Stimulated activated CD8-positive, alpha-beta memory T cell treated with anti-CD3 and anti-CD28 coated beads, Interleukin-15, amount 100 ng/mL, for 24 hours (primary cell): ENCODE results near the gene PPFIBP1.

Experiments
- DNase-seq: peaks from one replicate; pipeline ENCODE4 v3.0.0-alpha.2; 2020; ENCODE audit warnings: low read depth

Gene PPFIBP1

DNA sequence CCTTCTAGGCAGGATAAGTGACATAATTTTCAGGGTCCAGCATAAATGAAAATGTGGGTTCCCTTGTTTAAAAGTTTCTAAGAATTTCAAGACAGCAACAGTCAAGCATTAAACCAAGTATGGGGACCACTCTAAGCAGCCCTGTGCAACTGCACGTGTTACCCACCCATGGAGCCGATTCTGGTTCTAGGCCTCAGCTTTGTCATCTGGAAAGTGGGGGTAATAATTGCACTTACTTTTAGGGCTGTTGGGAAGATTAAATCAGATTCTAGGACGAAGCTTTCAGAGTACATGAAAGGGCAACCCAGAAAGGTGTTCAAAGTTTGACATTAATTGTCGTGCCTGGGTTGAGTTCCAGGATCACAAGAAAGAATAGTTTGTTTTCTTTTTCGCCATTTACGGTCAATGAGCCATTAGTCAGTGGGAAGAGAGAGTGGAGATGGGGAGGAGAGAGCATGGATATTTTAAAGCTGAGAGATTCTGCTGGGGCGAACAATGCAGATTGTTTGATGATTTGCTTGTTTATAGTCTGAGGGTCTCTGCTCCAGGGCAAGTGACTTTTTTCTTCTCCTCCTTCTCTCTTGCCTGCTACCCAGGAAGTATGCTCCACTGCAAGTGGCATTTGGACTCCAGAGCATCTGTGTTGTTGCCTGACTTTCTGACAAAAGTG lies 10.7 kb upstream of the PPFIBP1 start:
- DNase-seq, result no peak

DNA sequence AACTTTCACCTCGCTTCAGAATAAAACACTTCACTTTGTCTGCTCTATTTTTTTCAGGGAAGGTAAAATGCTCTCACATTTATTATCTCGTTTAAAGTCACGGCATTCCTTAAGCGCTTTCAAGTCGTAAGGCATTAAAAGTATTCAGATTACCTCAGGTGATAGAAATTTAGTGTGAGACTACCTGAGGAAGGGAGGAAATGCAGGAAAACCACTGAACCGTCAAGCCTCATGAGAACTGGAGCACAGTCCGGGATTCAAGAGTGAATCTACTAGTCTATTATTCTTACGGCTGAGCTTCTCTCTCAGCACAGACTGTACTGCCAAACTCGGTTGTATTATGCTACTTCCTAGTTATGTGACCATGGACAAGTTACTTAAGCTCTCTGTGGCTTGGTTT lies 8.3 kb upstream of the PPFIBP1 start:
- DNase-seq, result no peak

DNA sequence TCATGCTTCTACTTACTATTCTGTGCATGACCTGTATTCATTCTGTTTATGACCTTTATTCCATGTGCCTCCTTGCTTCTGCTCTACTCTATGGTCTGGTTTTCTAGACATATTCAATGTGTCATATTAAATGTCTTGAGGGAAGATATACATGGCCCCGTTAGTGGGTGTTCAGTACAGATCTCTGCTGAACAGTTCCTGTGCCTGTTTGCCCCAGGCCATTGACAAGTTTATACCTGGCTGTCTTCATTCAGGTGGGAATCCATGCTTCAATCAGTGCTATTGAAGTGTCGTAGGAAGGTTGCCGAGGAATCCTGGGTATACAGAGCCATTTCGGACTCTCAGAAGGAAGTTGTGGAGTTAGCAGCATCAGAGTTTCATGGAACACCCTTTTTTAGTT lies 7.4 kb upstream of the PPFIBP1 start:
- DNase-seq, result no peak

DNA sequence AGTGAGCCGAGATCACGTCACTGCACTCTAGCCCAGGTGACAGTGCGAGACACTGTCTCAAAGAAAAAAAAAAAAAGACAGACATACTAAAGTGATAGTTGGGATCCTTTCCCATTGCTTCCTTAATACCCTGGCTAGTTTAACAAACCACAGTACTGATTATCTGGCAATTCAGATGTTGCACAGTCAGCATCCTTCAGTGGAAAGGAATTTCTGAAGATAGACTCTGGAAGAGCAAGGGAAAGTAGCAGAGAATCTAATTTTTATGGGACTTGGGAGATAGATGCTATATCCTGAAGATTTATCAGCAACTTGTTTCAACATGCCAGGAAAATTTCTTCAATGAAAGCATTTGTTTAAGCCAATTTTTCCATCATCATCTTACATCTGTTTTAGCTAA lies 6.5 kb upstream of the PPFIBP1 start:
- DNase-seq, result no peak

DNA sequence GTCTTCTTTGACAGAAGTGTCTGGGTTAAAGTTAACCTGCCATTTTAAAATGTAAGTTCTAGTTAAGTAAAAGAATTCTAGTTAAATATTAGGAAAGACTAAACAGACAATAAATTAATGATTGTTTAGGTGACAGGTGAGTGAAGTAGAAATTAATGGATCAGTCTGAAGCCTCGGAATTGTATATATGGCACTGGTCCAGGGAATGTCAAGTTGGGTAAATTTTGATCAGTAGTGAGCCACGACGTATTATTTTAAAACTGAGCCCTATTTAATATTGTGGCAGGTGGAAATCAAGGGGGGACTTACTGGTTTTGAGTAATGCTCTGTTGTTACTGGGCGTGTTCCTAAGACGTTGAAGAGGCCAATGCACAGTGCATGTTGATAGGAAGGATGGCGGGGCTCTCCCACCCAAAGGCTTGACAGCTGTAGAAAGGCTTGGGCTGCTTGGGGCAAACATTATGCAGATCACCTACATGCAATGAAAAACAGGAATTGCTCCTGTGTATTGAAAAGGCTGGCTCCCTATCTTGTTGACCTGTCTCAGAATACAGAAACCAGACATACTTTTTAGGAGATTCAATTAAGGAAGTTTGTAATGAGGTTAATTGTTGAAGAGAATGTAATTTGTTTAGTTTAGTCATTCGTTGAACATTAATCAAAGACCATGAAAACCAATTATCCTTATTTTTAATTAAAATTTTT lies 5.9 kb upstream of the PPFIBP1 start:
- DNase-seq, result no peak

DNA sequence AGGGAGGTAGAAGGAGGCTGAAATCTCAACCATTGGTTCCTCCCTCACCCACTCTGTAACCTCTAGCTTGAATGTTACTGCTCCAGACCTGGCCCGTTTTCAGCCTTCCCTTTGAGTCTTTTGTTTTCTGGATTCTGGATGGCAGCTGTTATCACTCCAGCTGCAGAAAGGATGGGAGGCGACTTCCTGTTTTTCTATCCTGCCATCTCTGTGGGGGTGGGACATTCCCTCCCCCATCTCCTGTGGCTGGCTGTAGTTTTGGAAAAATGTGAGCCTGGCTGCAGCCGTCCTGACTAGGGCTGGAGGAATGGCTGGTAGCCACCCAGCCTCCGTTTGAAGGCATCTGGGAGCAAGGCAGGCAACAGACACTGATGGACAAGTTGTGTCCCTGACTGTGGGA lies 2.9 kb upstream of the PPFIBP1 start:
- DNase-seq, result no peak

DNA sequence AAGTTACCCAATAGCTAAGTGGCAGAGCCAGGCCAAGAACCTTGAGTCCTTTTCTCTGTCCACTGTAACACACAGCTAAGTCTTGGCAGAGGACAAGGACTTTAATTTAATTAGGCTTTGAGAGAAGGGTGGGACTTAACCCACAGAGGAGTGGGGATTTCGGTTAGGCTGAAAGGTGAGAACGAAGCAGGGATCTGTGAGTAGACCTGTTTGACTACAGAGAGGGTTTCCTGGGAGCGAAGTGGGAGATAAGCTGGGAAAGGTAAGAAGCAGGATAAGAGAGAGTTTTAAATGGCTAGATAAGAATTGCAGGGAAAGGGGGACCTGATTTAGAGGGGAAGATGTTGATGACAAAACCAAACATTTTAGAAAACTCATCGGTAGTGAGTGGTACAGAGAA lies 2.0 kb upstream of the PPFIBP1 start:
- no peak for DNase-seq

DNA sequence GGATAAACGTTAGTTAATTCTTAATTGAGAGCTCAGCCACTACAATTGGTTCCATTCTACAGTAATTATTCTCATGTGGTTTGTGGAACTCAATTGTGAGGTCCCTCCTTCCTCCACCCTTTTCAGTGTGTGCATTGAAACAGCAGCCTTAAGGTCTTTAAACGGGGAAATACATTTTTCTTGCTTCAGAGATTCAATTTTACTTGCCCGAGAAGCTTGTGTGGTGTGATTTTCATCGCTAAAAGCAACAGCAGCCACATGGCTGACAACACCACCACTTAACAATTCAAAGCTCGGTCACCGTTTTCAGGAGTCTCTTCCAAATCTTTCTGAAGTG lies 733 bp upstream of the PPFIBP1 start:
- DNase-seq, result no peak

DNA sequence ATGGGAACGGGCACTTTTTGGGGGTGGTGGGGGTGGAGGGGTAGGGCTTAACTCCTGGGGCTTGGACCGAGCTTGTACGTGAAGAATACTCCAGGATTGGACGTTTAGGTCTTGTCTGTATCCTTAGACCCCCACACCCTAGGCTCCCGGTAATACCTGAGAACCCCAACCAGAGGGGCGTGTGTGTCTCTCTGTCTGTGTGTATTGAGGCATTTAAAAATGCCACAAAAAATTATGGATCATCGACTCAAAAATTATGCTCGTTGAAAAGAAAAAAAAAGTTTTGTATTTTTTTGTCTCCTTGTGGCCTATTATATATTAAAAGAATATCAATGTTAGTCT lies 459 bp downstream of the PPFIBP1 start:
- DNase-seq, result no peak

DNA sequence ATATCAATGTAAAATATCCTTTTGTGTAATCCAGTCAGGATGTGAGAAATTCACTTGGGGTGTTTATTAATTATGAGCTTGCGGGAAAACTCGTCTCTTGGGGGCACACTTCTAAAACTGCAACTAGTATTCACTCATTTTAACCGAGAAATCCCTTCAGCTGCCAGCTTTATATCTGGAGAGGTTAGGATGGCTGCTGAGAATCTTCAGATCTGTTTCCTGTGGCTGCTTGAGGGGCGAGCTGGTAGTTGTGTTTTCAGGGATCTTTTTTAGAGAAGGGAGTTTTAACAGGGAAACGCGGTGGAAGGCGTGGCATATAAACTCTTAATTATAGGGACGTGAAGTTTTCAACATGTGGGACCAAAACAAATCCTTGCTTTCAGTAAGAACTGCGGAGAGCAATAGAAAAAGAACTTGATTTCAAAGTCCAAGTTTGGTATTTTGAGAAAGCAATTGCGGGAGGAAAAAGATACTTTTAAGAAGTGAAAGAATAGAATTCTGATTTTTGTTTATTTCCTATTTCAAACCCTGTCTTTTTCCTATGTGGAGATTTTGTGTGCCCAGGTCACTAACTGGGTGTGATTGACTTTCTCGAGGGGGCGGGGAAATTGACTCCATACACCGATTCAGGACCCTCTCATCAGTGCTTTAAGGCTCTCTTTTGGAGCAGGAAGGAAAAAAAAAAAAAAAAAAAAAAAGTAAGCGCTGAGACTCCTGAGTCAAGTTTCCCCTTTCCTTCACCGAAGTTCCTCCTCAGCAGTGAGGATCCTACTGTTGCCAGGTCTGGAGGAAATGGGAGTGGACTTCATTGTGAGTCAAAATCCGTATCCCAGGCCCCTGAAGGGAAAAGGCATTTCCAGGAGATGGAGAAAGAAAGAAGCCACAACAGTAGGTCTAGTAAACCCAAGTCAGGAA lies 1.1 kb downstream of the PPFIBP1 start:
- DNase-seq, result no peak

DNA sequence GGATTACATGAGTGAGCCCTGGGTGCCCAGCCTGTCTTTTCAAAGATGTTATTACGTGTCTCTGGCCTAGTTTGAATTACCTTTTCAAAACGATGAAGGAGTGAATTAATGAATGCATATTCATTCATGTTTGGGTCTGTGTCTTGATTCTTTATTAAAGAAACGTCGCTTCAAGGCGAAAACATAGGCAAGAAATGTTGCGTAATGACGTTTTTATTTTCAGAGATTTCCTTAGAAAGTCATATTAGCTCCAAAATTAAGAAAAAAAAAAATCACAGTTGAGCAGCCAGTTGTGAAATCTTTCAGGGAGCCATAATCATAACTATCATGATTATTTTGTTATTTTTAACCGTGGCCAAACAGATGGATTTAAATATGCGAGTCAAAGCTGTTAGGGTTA lies 3.5 kb downstream of the PPFIBP1 start:
- no peak for DNase-seq

DNA sequence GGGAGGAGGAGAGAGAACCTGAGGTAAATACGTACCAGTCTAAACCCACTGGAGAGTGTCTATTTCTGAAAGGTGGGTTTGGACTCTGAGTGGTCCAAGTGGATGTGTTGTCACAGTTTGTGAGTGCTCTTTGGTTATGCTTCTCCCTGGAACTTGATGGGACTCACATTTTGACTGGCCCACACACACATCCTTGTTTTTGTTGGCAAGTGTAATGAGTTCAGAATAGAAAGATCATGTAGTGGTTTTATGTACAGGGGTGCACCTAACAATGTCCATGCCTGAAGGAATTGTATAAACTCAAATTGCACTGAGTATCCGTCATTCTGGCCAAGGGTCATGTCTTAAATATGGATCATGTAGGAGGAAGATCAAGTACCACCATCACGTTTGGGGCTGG lies 4.8 kb downstream of the PPFIBP1 start:
- DNase-seq, result no peak

DNA sequence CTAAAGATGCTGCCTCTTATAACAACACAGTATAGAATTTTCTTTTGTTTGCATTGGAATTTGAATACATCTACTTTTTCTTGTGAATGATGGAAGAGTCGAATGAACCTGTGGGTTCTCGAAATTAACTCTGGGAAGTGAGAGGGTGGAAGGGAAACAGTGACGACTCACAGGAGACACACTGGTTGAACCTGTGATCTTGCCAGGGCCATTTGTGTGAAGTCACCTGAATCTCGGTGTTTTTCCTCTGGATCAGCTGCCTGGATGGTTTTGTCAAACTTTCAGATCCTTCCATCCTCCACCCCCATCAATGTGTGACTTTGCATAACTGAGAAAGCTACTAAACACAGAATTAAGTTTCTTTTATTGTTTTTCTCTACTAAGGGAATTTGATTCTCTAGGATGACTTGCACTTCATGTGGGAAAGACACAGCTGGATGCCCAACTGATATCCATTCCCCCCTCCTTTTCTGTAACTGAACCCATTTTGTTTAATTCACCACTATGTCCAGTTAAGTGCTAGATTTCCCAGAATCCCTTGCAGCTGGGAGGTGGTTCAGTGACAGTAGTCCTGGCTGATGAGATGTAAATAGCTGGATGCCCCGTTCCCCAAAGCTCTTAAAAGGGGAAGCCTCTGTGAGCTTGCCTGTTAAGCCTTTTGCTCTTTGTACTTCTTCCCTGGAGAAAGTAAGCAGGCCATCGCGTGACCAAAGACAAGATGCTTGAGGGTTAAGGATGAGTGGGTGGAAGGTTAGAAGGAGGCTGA lies 6.3 kb downstream of the PPFIBP1 start:
- DNase-seq, result no peak

DNA sequence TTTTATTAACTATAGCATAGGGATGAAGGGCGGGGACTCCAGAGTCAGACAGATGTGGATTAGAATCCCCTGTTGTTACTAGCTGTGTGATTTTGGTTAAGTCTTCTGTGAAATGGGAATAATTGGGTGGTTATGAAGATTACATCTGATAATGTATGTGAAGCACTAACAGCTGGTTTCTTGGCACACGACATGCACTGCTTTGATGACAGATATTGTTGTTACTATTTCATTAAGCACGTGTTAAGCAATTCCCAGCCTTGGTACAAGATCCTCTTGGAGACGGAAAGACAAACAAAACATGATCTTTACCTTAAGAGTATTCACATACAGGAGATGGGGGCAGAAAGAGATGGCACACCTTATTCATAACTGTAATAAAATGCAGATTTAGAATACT lies 7.9 kb downstream of the PPFIBP1 start:
- DNase-seq, result no peak

DNA sequence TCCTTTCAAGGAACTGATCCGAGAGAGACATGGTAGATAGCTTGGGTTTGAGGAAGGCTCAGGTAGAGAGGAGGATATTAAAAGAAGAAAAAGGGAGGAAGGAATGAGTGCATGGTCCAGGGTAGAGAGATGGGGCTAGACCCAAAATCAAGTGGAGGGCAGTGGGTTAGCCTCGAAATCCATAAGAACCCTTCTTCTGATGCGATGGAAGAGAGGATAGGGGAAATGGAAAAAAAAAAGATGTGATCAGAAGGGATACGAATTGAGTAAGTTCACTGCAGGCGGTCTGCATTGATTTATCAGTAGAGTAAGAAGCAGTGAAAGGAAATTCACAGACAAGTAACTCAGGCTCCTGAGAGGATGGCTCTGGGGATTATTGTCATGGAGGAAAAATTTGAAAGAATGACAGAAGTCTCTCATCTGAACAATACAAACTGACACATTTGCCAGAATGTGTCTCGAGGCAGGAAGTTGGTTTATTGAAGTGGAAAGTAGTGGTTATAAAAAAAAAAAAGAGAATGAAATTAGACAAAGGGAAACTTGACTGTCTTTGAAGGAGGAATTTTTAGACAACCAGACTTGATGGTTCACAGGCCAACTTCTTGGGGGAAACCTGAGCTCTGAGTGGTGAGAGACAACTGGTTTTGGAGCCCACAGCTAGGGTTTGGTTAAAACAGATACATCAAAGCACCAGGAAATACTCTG lies 10.2 kb downstream of the PPFIBP1 start:
- no peak for DNase-seq

DNA sequence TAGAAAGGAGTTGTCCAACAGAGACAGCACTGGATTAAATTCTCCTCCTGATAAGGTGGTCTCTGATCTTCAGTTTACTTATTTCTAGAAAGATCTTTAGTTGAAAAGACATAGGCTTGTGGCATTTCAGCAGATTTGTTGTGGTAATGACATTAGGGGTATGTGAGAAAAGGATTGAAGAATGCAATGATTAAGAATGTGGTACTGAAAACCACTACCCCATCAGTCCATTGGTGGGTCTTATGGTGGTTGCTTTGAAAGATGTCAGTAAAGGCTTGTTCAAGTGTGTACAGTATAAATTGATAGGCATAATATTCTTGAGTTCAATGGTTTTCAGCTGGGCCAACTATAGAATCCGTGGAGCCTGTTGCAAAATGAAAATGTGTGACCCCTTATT lies 10.8 kb downstream of the PPFIBP1 start:
- no peak for DNase-seq

DNA sequence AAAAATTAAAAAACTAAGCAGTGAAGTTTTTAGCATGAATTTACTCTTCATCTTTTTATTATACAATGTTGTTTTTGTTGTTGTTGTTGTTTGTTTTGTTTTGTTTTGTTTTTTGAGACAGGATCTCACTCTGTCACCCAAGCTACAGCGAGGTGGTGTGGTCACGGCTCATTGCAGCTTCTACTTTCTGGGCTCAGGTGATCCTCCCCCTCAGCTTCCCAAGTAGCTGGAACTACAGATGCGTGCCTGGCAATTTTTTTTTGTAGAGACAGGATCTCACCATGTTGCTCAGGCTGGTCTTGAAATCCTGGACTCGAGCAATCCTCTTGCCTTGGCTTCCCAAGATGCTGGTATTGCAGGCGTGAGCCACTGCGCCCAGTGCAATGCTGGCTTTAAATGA lies 11.3 kb downstream of the PPFIBP1 start:
- no peak for DNase-seq

DNA sequence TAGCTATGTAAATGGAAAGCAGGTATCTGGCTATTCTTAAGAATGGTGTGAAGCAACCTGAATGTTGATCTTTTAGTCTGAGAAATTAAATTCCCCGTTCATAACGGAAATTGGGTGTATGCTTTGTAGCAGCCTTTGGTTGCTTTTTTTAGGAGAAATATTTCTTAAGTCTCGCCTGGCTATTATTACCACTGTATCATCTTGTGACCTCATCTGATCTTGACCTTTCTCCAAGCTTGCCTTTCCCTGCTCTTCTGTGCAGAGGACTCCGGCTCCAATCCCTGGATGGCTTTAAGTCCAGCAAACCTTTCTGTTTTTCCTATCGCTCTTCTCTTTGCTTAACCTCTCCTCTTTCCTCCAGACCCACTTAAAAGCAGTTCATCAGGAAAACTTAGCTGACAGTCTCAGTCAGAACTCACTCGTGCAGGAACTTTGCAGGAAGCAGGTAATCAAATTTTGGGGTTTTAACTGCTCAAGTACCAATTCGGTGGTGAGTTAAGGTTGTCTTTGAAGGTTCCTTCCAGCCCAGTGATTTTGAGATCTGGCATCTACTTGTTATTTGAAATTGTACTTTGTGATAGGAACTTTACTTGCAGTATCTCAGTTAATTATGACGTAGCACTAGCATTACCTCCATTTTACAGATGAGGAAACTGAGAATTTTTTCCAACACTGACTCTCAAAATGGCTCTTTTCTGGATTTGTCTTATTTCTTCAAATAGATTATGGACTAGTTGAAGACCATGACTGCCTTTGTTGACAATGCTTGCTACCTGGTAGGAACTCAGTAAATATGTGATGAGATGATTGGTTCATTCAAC lies 14.1 kb downstream of the PPFIBP1 start:
- DNase-seq, result no peak

DNA sequence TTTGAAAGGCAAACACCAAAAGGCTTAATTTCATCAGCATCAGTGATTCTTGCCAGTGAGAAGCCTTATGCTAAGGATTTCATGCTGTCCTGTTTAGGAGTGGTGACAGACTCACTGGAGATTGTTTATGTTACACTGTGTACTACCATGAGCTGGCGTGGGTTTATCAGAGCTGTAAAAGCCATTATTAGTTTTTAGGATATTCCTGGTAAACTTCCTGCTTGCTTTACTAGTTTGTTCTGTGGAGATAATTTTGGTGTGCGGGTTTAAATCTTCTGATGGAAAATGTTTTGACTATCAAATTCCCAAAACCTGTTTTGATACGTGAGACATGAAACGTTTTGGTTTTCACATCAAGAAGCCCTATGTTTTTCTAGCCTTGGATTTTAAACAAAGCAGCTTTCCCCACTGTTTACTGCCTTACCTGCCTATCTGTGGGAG lies 15.2 kb downstream of the PPFIBP1 start:
- no peak for DNase-seq

DNA sequence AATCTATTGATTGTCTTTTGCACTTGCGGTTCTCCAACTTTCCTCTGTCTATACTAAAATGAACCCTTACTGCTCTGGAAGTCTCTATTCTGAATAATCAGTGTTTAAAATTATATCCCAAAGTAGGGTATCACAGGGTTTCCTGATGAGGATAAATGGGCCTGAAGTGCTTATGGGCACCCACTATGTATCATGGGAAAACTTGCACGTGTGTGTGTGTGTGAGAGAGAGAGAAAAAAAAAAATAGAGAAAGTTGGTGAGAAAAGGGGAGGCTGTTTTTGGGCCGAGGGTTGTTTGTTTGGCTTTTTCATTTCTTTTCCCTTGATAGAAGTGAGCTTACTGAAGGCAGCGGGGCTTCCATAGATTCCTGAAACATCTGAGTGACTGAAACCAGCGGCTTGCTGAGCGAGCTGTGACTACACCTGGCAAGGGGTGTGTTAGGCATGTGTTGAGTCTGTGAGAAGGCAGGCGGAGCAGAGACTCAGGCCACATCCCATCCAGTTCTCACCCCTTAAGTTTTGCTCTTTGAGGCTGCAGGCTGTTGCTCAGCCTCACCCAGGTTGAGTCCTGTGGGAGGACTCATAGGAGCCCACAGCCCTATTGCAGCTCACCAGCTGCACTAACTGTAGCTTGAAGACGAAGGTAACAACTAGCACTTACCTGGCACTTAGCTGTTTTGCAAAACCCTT lies 17.2 kb downstream of the PPFIBP1 start:
- no peak for DNase-seq
